ENCODE measurements around the gene MAPKAPK2. TPM values are rescaled to one million over a fixed set of nuclear protein-coding genes. Genes with fewer than 3 reads are reported as not detected.

MAPKAPK2 gene
- polyA plus RNA-seq, 3 donors: 1.6 to 56.9 (median 2.2) TPM

- Mint-ChIP-seq H3K9me3 (peaks cover 0 to 2% (median 0%) of the 10 kb centered on the region in 7 donors), H3K4me3 (no peak overlapping the region), H3K27me3 (ENCODE audit: low read depth in 3 of 3) (peaks cover 26 to 39% (median 35%) of the 10 kb centered on the region in 3 donors), H3K36me3 (peaks cover 7% of the 10 kb centered on the region in 2 donors), H3K4me1 (peaks cover 5% of the 10 kb centered on the region), H3K27ac (no peak overlapping the region)
- peak; percentile 80 to 93 (median 88) for DNase-seq
- H3K9me3 ChIP-seq (replicated peaks in 1 of 2; ENCODE audit: control insufficient read depth in 1 of 2, insufficient read depth in 1 of 2, low read length in 2 of 2): no peaks in the 10 kb centered on the region
- peaks cover 25 to 26% of the 10 kb centered on the region in 2 donors for H3K4me1 ChIP-seq (ENCODE audit: control insufficient read depth in 1 of 2, insufficient read depth in 2 of 2, low read length in 2 of 2)
- peak overlapping the region in 1 of 3 experiments; percentile 54 for H3K4me3 ChIP-seq (replicated peaks in 1 of 3; ENCODE audit: low read depth in 2 of 3, low read length in 3 of 3)
- H3K79me2 ChIP-seq (ENCODE audit: insufficient read depth, low read length): no peaks in the 10 kb centered on the region
- H4K20me1 ChIP-seq (ENCODE audit: insufficient read depth, low read length): peaks cover 37% of the 10 kb centered on the region
- peaks cover 7 to 12% of the 10 kb centered on the region in 2 donors for H3K27me3 ChIP-seq (ENCODE audit: control insufficient read depth in 2 of 2, insufficient read depth in 2 of 2, low read length in 2 of 2)
- H3K27ac ChIP-seq (ENCODE audit: low read depth in 1 of 2, low read length in 2 of 2): peak overlapping the region; percentile 24 to 66
- H2AFZ ChIP-seq (ENCODE audit: insufficient read depth, low read depth, low read length, poor library complexity, severe bottlenecking): no peak overlapping the region
- WGBS (ENCODE audit: insufficient coverage): 0% methylated on average over 2 of the region's 6 CpGs
- intact Hi-C loops (cut with micrococcal nuclease): no loop called here
- H3K36me3 ChIP-seq (replicated peaks in 1 of 2; ENCODE audit: control insufficient read depth in 1 of 2, insufficient read depth in 2 of 2, low read length in 2 of 2): no peaks in the 10 kb centered on the region
- peak overlapping the region; percentile 67 for H3K4me2 ChIP-seq (replicated peaks; ENCODE audit: extremely low read depth, low read length, poor library complexity, severe bottlenecking)
- TF ChIP-seq CTCF (IDR thresholded peaks at IDR 0.05): no peak
- no peak overlapping the region for H3K9ac ChIP-seq (ENCODE audit: insufficient read depth, low read length, poor library complexity, severe bottlenecking)
Observed at GRCh38 chr1:206672844-206673758, 11.6 kb upstream of the MAPKAPK2 start.

- H3K27ac Mint-ChIP-seq: no peak overlapping the region
- no peaks in the 10 kb centered on the region for H3K9me3 ChIP-seq (replicated peaks in 1 of 2; ENCODE audit: control insufficient read depth in 1 of 2, insufficient read depth in 1 of 2, low read length in 2 of 2)
- DNase-seq: no peak
- no peak overlapping the region for H3K4me2 ChIP-seq (replicated peaks; ENCODE audit: extremely low read depth, low read length, poor library complexity, severe bottlenecking)
- intact Hi-C loops (cut with micrococcal nuclease): no loop called here
- H3K36me3 Mint-ChIP-seq: peaks cover 7% of the 10 kb centered on the region in 2 donors
- WGBS (ENCODE audit: insufficient coverage): 100% methylated on average over 1 of the region's 3 CpGs
- H3K27me3 ChIP-seq (ENCODE audit: control insufficient read depth in 2 of 2, insufficient read depth in 2 of 2, low read length in 2 of 2): peaks cover 7 to 12% of the 10 kb centered on the region in 2 donors
- H3K27me3 Mint-ChIP-seq (ENCODE audit: low read depth in 3 of 3): peaks cover 22 to 33% (median 28%) of the 10 kb centered on the region in 3 donors
- no peak overlapping the region for H3K9ac ChIP-seq (ENCODE audit: insufficient read depth, low read length, poor library complexity, severe bottlenecking)
- H3K4me3 Mint-ChIP-seq: no peak overlapping the region
- peaks cover 46% of the 10 kb centered on the region for H4K20me1 ChIP-seq (ENCODE audit: insufficient read depth, low read length)
- H3K27ac ChIP-seq (ENCODE audit: low read depth in 1 of 2, low read length in 2 of 2): no peak overlapping the region
- no peaks in the 10 kb centered on the region for H3K79me2 ChIP-seq (ENCODE audit: insufficient read depth, low read length)
- peaks cover 31 to 33% of the 10 kb centered on the region in 2 donors for H3K4me1 ChIP-seq (ENCODE audit: control insufficient read depth in 1 of 2, insufficient read depth in 2 of 2, low read length in 2 of 2)
- H3K9me3 Mint-ChIP-seq: peaks cover 0 to 2% (median 0%) of the 10 kb centered on the region in 7 donors
- TF ChIP-seq CTCF (IDR thresholded peaks at IDR 0.05): no peak
- H3K36me3 ChIP-seq (replicated peaks in 1 of 2; ENCODE audit: control insufficient read depth in 1 of 2, insufficient read depth in 2 of 2, low read length in 2 of 2): no peaks in the 10 kb centered on the region
- H2AFZ ChIP-seq (ENCODE audit: insufficient read depth, low read depth, low read length, poor library complexity, severe bottlenecking): no peak overlapping the region
- H3K4me1 Mint-ChIP-seq: peaks cover 4% of the 10 kb centered on the region
- no peak overlapping the region for H3K4me3 ChIP-seq (replicated peaks in 1 of 3; ENCODE audit: low read depth in 2 of 3, low read length in 3 of 3)
Observed at GRCh38 chr1:206674236-206674635, 10.5 kb upstream of the MAPKAPK2 start.

Measured in CD14-positive monocyte (primary cell).